CD4-positive, alpha-beta memory T cell (primary cell): ENCODE measurements around the gene GPR119. TPM values are rescaled to one million over a fixed set of nuclear protein-coding genes. Genes with fewer than 3 reads are reported as not detected.
"Not testable (repeated sequence)": the region's sequence is repeated elsewhere in the genome, so short reads cannot be mapped to it uniquely, and the experiment has no call there.

Experiments
- CTCF ChIA-PET: fragments of 350-600 bp; sonication (Branson Sonifier 250); formaldehyde crosslinking; loops from one replicate; lab custom pipeline; 2021; ENCODE audit warnings: inconsistent platforms; ENCODE audit not compliant: partially characterized antibody; lab: Charles Lee
- POLR2A ChIA-PET: fragments of 350-600 bp; sonication (Branson Sonifier 250); formaldehyde crosslinking; loops from one replicate; lab custom pipeline; 2021; ENCODE audit not compliant: partially characterized antibody; lab: Charles Lee
- DNase-seq, 5 donors: peaks; one replicate each; pipeline versions ENCODE4 v3.0.0 to v3.0.0-alpha.2; 2020 to 2022; ENCODE audit warnings: mixed read lengths in 1 of 5
- H3K27ac ChIP-seq: one replicate; pipeline ENCODE4 v1.7.0; 2013; ENCODE audit warnings: low read depth, low read length
- H3K27me3 ChIP-seq: 2 replicates; pipeline ENCODE4 v1.7.0; 2013; ENCODE audit warnings: mild to moderate bottlenecking, low read length, moderate library complexity; ENCODE audit not compliant: insufficient read depth
- H3K36me3 ChIP-seq: 2 replicates; pipeline ENCODE4 v1.7.0; 2013; ENCODE audit warnings: mild to moderate bottlenecking, low read length, moderate library complexity; ENCODE audit not compliant: insufficient read depth
- H3K4me1 ChIP-seq: 2 replicates; pipeline ENCODE4 v1.7.0; 2013; ENCODE audit warnings: mild to moderate bottlenecking, low read length, moderate library complexity; ENCODE audit not compliant: insufficient read depth
- H3K4me3 ChIP-seq, 2 donors: one replicate each; pipeline ENCODE4 v1.7.0; 2013; ENCODE audit warnings: low read length in 2 of 2, mild to moderate bottlenecking in 1 of 2
- H3K9me3 ChIP-seq, 2 donors: one replicate each; pipeline ENCODE4 v1.7.0; 2013; ENCODE audit warnings: low read length in 2 of 2, control low read depth in 1 of 2; ENCODE audit not compliant: control insufficient read depth in 1 of 2
- H3K27ac Mint-ChIP-seq, 7 donors: one replicate each; pipeline ENCODE4 v1.8.0; 2020 to 2021; ENCODE audit warnings: mixed read lengths in 7 of 7, mild to moderate bottlenecking in 6 of 7, inconsistent platforms in 3 of 7, moderate library complexity in 3 of 7
- H3K27me3 Mint-ChIP-seq, 2 donors: one replicate each; pipeline ENCODE4 v1.8.0; 2020 to 2021; ENCODE audit warnings: mixed read lengths in 2 of 2
- H3K36me3 Mint-ChIP-seq, 2 donors: one replicate each; pipeline ENCODE4 v1.8.0; 2020 to 2021; ENCODE audit warnings: mixed read lengths in 2 of 2, inconsistent platforms in 1 of 2, mild to moderate bottlenecking in 1 of 2
- H3K4me1 Mint-ChIP-seq, 4 donors: one replicate each; pipeline ENCODE4 v1.8.0; 2020 to 2021; ENCODE audit warnings: mixed read lengths in 4 of 4, mild to moderate bottlenecking in 1 of 4
- H3K4me3 Mint-ChIP-seq, 8 donors: one replicate each; pipeline ENCODE4 v1.8.0; 2020 to 2021; ENCODE audit warnings: mixed read lengths in 8 of 8, mild to moderate bottlenecking in 7 of 8, moderate library complexity in 6 of 8, inconsistent platforms in 3 of 8
- H3K9me3 Mint-ChIP-seq, 8 donors: one replicate each; pipeline ENCODE4 v1.8.0; 2020 to 2021; ENCODE audit warnings: mixed read lengths in 8 of 8, mild to moderate bottlenecking in 5 of 8, inconsistent platforms in 3 of 8, moderate library complexity in 1 of 8
- intact Hi-C: fragments of 100-400 bp; cut with micrococcal nuclease; formaldehyde crosslinking; loops from one replicate; pipeline ENCODE4 v1.15.1; 2023
- polyA plus RNA-seq, 2 donors: library from polyadenylated mRNA; unstranded; fragments of 300-500 nt; fragmentation: Illumina TruSeq; gene quantifications; one replicate each; pipeline ENCODE4 v1.2.3, GENCODE V29; 2021
- total RNA-seq, 2 experiments: library from RNA; stranded (reverse); gene quantifications; one replicate each; pipeline ENCODE4 v1.2.3, GENCODE V29; 2021

Gene GPR119
- total and polyA plus RNA-seq, 4 experiments from 2014 or later = not detected

- POLR2A ChIA-PET = no interaction called here
- H3K27ac ChIP-seq = no peak overlapping the region
- H3K27me3 Mint-ChIP-seq = peaks cover 0 to 4% of the 10 kb centered on the region in 2 donors
- H3K36me3 Mint-ChIP-seq = no peaks in the 10 kb centered on the region
- H3K4me1 ChIP-seq = no peaks in the 10 kb centered on the region
- H3K4me3 Mint-ChIP-seq = no peak overlapping the region
- H3K27me3 ChIP-seq = no peaks in the 10 kb centered on the region
- no peaks in the 10 kb centered on the region for H3K9me3 ChIP-seq
- H3K4me3 ChIP-seq = no peak overlapping the region
- no peaks in the 10 kb centered on the region for H3K36me3 ChIP-seq
- H3K4me1 Mint-ChIP-seq = no peaks in the 10 kb centered on the region
- intact Hi-C loops = no loop called here
- CTCF ChIA-PET = no interaction called here
- H3K27ac Mint-ChIP-seq = no peak overlapping the region
- H3K9me3 Mint-ChIP-seq = no peaks in the 10 kb centered on the region
- DNase-seq = no peak
Observed at GRCh38 chrX:130386408-130386808, 934 bp upstream of the GPR119 start.

- Histone ChIP-seq H3K27ac (no peak overlapping the region), H3K36me3 (no peaks in the 10 kb centered on the region), H3K4me3 (no peak overlapping the region), H3K4me1 (no peaks in the 10 kb centered on the region), H3K27me3 (no peaks in the 10 kb centered on the region), H3K9me3 (no peaks in the 10 kb centered on the region)
- POLR2A ChIA-PET = no interaction called here
- Mint-ChIP-seq H3K27me3 (peaks cover 0 to 3% of the 10 kb centered on the region in 2 donors), H3K4me1 (no peaks in the 10 kb centered on the region), H3K36me3 (peaks cover 0 to 1% of the 10 kb centered on the region in 2 donors), H3K4me3 (no peak overlapping the region), H3K9me3 (no peaks in the 10 kb centered on the region), H3K27ac (no peak overlapping the region)
- no peak for DNase-seq
- intact Hi-C loops = no loop called here
- CTCF ChIA-PET = no interaction called here
Observed at GRCh38 chrX:130378024-130378669, 7.3 kb downstream of the GPR119 start.

GRCh38 chrX:130376077-130376476, 9.4 kb downstream of the GPR119 start:
- CTCF ChIA-PET = no interaction called here
- Mint-ChIP-seq H3K27me3 (no peaks in the 10 kb centered on the region), H3K4me1 (no peaks in the 10 kb centered on the region), H3K27ac (no peak overlapping the region), H3K36me3 (peaks cover 4 to 8% of the 10 kb centered on the region in 2 donors), H3K4me3 (no peak overlapping the region), H3K9me3 (no peaks in the 10 kb centered on the region)
- Histone ChIP-seq H3K27ac (no peak overlapping the region), H3K4me1 (no peaks in the 10 kb centered on the region), H3K27me3 (no peaks in the 10 kb centered on the region), H3K4me3 (no peak overlapping the region), H3K9me3 (no peaks in the 10 kb centered on the region), H3K36me3 (no peaks in the 10 kb centered on the region)
- POLR2A ChIA-PET = no interaction called here
- intact Hi-C loops = no loop called here
- DNase-seq = no peak

- POLR2A ChIA-PET, CTCF ChIA-PET, intact Hi-C loops, H3K27me3 Mint-ChIP-seq, H3K27me3 ChIP-seq, H3K27ac Mint-ChIP-seq, H3K9me3 ChIP-seq, H3K4me1 Mint-ChIP-seq, H3K4me3 Mint-ChIP-seq, H3K4me3 ChIP-seq, H3K9me3 Mint-ChIP-seq, H3K4me1 ChIP-seq, H3K36me3 ChIP-seq, H3K27ac ChIP-seq, DNase-seq: not testable (repeated sequence)
- H3K36me3 Mint-ChIP-seq = peaks cover 20 to 24% of the 10 kb centered on the region in 2 donors
Observed at GRCh38 chrX:130352050-130352449, 33.4 kb downstream of the GPR119 start.

- Histone ChIP-seq H3K9me3 (no peaks in the 10 kb centered on the region), H3K36me3 (peaks cover 4% of the 10 kb centered on the region), H3K27me3 (no peaks in the 10 kb centered on the region), H3K4me1 (no peaks in the 10 kb centered on the region), H3K4me3 (no peak overlapping the region), H3K27ac (no peak overlapping the region)
- Mint-ChIP-seq H3K4me3 (no peak overlapping the region), H3K4me1 (peaks cover 0 to 2% (median 0%) of the 10 kb centered on the region in 4 donors), H3K27ac (no peak overlapping the region), H3K36me3 (peaks cover 20 to 22% of the 10 kb centered on the region in 2 donors), H3K27me3 (no peaks in the 10 kb centered on the region), H3K9me3 (no peaks in the 10 kb centered on the region)
- POLR2A ChIA-PET = no interaction called here
- intact Hi-C loops = no loop called here
- CTCF ChIA-PET = no interaction called here
- DNase-seq = no peak
Observed at GRCh38 chrX:130351567-130351966, 33.9 kb downstream of the GPR119 start.

- Mint-ChIP-seq H3K9me3 (no peaks in the 10 kb centered on the region), H3K4me3 (no peak overlapping the region), H3K4me1 (peaks cover 0 to 2% (median 0%) of the 10 kb centered on the region in 4 donors), H3K27me3 (no peaks in the 10 kb centered on the region), H3K27ac (no peak overlapping the region), H3K36me3 (peaks cover 10 to 12% of the 10 kb centered on the region in 2 donors)
- no peaks in the 10 kb centered on the region for H3K4me1 ChIP-seq
- ChIA-PET CTCF (no interaction called here), POLR2A (no interaction called here)
- H3K27me3 ChIP-seq = no peaks in the 10 kb centered on the region
- intact Hi-C loops = no loop called here
- H3K27ac ChIP-seq = no peak overlapping the region
- H3K36me3 ChIP-seq = peaks cover 4% of the 10 kb centered on the region
- no peak for DNase-seq
- no peaks in the 10 kb centered on the region for H3K9me3 ChIP-seq
- H3K4me3 ChIP-seq = no peak overlapping the region
Observed at GRCh38 chrX:130347321-130347720, 38.2 kb downstream of the GPR119 start.

GRCh38 chrX:130343411-130343810, 42.1 kb downstream of the GPR119 start:
- H3K27ac Mint-ChIP-seq = no peak overlapping the region
- H3K4me1 Mint-ChIP-seq = peaks cover 7 to 16% (median 13%) of the 10 kb centered on the region in 4 donors
- no peak for DNase-seq
- H3K4me1 ChIP-seq = peaks cover 6% of the 10 kb centered on the region
- H3K9me3 ChIP-seq = no peaks in the 10 kb centered on the region
- CTCF ChIA-PET = no interaction called here
- no peaks in the 10 kb centered on the region for H3K36me3 ChIP-seq
- no peaks in the 10 kb centered on the region for H3K27me3 Mint-ChIP-seq
- no peak overlapping the region for H3K27ac ChIP-seq
- POLR2A ChIA-PET = no interaction called here
- H3K4me3 Mint-ChIP-seq = no peak overlapping the region
- peaks cover 0 to 1% (median 0%) of the 10 kb centered on the region in 8 donors for H3K9me3 Mint-ChIP-seq
- intact Hi-C loops = no loop called here
- H3K27me3 ChIP-seq = no peaks in the 10 kb centered on the region
- peaks cover 0 to 6% of the 10 kb centered on the region in 2 donors for H3K36me3 Mint-ChIP-seq
- no peak overlapping the region for H3K4me3 ChIP-seq
